ENCODE results near the gene FAM237B.

- TF ChIP-seq USF2 (CRISPR knock-in tag; IDR thresholded peaks at IDR 0.05) (no peak), CTCF (IDR thresholded peaks at IDR 0.05) (no peak), ZNF423 (CRISPR knock-in tag; IDR thresholded peaks at IDR 0.05) (no peak), ARID4B (CRISPR knock-in tag; IDR thresholded peaks at IDR 0.05; ENCODE audit: borderline replicate concordance) (no peak), GABPB1 (CRISPR knock-in tag; IDR thresholded peaks at IDR 0.05) (no peak), ZNF425 (CRISPR knock-in tag; conservative IDR thresholded peaks at IDR 0.05) (no peak), SMAD4 (CRISPR knock-in tag; IDR thresholded peaks at IDR 0.05) (no peak), ZNF232 (CRISPR knock-in tag; IDR thresholded peaks at IDR 0.05) (no peak), FOXJ3 (CRISPR knock-in tag; IDR thresholded peaks at IDR 0.05; ENCODE audit: borderline replicate concordance) (no peak), HMGXB4 (CRISPR knock-in tag; IDR thresholded peaks at IDR 0.05) (no peak), SP1 (CRISPR knock-in tag; conservative IDR thresholded peaks at IDR 0.05) (no peak), PRDM15 (CRISPR knock-in tag; IDR thresholded peaks at IDR 0.05) (no peak)
Observed at GRCh38 chr7:90326500-90326899, 5.4 kb upstream of the FAM237B start.
